ENCODE measurements around the gene IFT88.

The IFT88 gene

DNA sequence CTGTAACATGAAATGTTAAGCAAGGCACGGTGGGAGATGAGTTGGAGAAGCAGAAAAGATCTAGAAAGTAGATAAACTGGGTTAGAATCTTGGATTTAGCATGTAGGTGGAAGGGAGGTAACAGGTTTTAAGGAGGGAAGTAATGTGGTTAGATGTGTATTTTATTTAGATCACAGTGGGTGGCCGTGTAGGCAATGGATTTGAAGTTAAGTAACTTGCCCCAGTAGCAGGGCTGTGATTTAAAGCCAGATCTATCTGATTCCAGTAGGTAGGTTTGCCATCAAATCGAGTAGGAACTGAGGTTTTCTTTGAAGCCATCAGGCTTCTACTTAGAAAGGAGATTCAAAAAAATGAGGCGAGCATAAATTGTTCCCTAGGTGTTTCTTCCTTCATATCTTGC lies 86.0 kb downstream of the IFT88 start:
- TF ChIP-seq YY1 (IDR thresholded peaks at IDR 0.05; ENCODE audit: low read depth), result no peak
- TF ChIP-seq, protein P1, sequence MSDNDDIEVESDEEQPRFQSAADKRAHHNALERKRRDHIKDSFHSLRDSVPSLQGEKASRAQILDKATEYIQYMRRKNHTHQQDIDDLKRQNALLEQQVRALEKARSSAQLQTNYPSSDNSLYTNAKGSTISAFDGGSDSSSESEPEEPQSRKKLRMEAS (IDR thresholded peaks at IDR 0.05), result no peak
- TF ChIP-seq, protein P2, sequence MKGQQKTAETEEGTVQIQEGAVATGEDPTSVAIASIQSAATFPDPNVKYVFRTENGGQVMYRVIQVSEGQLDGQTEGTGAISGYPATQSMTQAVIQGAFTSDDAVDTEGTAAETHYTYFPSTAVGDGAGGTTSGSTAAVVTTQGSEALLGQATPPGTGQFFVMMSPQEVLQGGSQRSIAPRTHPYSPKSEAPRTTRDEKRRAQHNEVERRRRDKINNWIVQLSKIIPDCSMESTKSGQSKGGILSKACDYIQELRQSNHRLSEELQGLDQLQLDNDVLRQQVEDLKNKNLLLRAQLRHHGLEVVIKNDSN (IDR thresholded peaks at IDR 0.05), result no peak
- no peak for TF ChIP-seq FOXM1 (IDR thresholded peaks at IDR 0.05; ENCODE audit: borderline replicate concordance, low read depth)
- TF ChIP-seq EGR1 (IDR thresholded peaks at IDR 0.05), result no peak
- no peak for TF ChIP-seq TEAD4 (IDR thresholded peaks at IDR 0.05)

DNA sequence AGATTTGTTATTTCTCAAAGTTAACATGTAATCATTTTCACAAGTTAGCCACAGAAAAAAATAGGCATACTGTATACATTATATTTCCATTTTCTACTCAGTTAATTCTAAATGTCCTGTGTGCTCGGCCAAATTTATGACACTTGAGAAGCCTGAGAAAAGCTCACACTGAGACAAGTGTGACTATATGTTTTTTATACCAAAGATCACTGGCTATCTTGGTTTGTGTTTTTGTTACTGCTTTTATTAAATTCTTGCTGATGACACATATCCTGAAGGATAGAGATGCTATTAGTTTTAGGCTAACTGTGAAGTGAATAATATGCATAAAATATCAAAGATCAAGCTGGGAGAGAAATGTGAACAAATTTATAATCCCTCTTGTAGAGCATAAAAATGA lies 87.2 kb downstream of the IFT88 start:
- TF ChIP-seq, protein P1 (IDR thresholded peaks at IDR 0.05), result no peak
- TF ChIP-seq CREB1 (IDR thresholded peaks at IDR 0.05; ENCODE audit: low read depth) (no peak), TAF1 (IDR thresholded peaks at IDR 0.05; ENCODE audit: low read depth) (no peak), NFIC (IDR thresholded peaks at IDR 0.05) (no peak), ZBTB7A (IDR thresholded peaks at IDR 0.05; ENCODE audit: low read depth) (no peak), RAD21 (IDR thresholded peaks at IDR 0.05; ENCODE audit: low read depth) (no peak), EP300 (IDR thresholded peaks at IDR 0.05; ENCODE audit: borderline replicate concordance) (no peak), EGR1 (IDR thresholded peaks at IDR 0.05) (no peak), CEBPB (IDR thresholded peaks at IDR 0.05) (no peak), TEAD4 (IDR thresholded peaks at IDR 0.05) (no peak), FOXM1 (IDR thresholded peaks at IDR 0.05; ENCODE audit: borderline replicate concordance, low read depth) (no peak), TCF12 (IDR thresholded peaks at IDR 0.05; ENCODE audit: low read depth) (no peak), YY1 (IDR thresholded peaks at IDR 0.05; ENCODE audit: low read depth) (no peak)
- TF ChIP-seq, protein P3, sequence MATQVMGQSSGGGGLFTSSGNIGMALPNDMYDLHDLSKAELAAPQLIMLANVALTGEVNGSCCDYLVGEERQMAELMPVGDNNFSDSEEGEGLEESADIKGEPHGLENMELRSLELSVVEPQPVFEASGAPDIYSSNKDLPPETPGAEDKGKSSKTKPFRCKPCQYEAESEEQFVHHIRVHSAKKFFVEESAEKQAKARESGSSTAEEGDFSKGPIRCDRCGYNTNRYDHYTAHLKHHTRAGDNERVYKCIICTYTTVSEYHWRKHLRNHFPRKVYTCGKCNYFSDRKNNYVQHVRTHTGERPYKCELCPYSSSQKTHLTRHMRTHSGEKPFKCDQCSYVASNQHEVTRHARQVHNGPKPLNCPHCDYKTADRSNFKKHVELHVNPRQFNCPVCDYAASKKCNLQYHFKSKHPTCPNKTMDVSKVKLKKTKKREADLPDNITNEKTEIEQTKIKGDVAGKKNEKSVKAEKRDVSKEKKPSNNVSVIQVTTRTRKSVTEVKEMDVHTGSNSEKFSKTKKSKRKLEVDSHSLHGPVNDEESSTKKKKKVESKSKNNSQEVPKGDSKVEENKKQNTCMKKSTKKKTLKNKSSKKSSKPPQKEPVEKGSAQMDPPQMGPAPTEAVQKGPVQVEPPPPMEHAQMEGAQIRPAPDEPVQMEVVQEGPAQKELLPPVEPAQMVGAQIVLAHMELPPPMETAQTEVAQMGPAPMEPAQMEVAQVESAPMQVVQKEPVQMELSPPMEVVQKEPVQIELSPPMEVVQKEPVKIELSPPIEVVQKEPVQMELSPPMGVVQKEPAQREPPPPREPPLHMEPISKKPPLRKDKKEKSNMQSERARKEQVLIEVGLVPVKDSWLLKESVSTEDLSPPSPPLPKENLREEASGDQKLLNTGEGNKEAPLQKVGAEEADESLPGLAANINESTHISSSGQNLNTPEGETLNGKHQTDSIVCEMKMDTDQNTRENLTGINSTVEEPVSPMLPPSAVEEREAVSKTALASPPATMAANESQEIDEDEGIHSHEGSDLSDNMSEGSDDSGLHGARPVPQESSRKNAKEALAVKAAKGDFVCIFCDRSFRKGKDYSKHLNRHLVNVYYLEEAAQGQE (IDR thresholded peaks at IDR 0.05; ENCODE audit: low read depth), result no peak
- TF ChIP-seq, protein P2 (IDR thresholded peaks at IDR 0.05), result no peak

DNA sequence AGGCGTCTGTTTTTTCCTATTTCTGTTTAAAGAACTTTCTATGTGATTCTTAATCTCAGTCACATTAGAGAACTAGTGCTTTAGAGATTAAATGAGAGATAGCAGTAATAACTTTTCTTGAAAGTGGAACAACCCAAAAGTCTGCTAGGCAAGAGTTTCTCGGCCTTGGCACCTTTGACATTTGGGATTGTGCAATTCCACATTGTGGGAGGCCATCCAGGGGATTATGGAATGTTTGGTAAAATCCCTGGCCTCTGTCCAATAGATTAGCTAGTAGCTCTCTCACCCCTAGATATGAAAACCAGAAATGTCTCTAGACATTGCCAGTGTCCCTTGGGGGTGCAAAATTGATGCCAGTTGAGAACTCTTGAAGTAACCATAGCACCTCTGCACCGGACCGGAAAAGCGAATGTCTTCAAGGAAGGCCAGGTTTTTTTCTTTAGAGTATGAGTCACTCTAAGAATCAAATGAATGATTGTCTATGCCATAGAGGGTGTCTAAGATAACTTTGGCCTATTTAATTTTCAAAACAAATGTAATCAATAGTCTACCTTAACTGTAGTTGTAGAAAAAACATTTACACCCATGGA lies 91.6 kb downstream of the IFT88 start:
- peak; percentile 34; the same call in 1 of the 2 replicates for TF ChIP-seq CEBPB (IDR thresholded peaks at IDR 0.05)
- no peak for TF ChIP-seq ZBTB7A (IDR thresholded peaks at IDR 0.05; ENCODE audit: low read depth)
- TF ChIP-seq, protein P1 (IDR thresholded peaks at IDR 0.05), result no peak

DNA sequence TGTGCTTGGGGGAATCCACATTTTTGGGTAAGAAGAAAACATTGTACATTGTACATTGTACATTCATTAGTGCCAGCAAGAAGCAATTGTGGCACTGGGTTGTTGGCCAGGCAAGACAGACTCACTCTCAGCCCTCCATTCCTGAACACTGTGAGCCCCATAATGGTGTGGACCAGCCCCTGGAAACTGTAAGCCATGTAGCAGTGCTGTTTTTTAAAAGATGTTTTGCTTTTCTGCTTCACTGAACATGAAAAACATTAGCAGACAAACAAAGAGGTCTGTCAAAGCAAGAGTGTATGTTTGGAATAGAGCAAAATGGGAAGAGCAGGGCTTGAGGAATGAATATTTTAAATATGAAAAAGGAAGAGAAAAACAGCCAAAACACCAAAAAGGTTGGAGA lies 97.4 kb downstream of the IFT88 start:
- TF ChIP-seq RAD21 (IDR thresholded peaks at IDR 0.05; ENCODE audit: low read depth) (no peak), TEAD4 (IDR thresholded peaks at IDR 0.05) (no peak), NFIC (IDR thresholded peaks at IDR 0.05) (no peak), CEBPB (IDR thresholded peaks at IDR 0.05) (no peak)
- TF ChIP-seq, protein P3 (IDR thresholded peaks at IDR 0.05; ENCODE audit: low read depth), result no peak

DNA sequence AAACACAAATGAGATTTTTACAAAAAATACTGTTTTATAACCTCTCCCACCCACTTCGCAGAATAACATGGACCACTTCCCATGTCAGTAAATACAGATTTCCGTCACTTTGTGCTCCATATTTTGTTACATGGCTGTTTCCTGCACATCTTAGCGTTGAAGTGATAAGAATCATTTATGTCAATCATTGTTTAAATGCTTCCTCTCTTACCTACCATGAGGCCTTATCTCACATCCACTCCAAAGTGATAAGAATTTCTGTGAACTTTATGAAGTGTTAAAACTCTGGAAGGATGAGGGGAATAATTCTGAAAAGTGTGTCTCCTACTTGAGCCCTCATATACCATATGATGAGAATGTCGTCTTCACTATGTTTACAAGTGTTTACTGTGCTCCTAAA lies 100.0 kb downstream of the IFT88 start:
- TF ChIP-seq TAF1 (IDR thresholded peaks at IDR 0.05; ENCODE audit: low read depth) (no peak), EGR1 (IDR thresholded peaks at IDR 0.05) (no peak), YY1 (IDR thresholded peaks at IDR 0.05; ENCODE audit: low read depth) (no peak), ZBTB7A (IDR thresholded peaks at IDR 0.05; ENCODE audit: low read depth) (no peak), NFIC (IDR thresholded peaks at IDR 0.05) (no peak), RAD21 (IDR thresholded peaks at IDR 0.05; ENCODE audit: low read depth) (no peak), CEBPB (IDR thresholded peaks at IDR 0.05) (no peak), TEAD4 (IDR thresholded peaks at IDR 0.05) (no peak), FOXM1 (IDR thresholded peaks at IDR 0.05; ENCODE audit: borderline replicate concordance, low read depth) (no peak), CREB1 (IDR thresholded peaks at IDR 0.05; ENCODE audit: low read depth) (no peak), EP300 (IDR thresholded peaks at IDR 0.05; ENCODE audit: borderline replicate concordance) (no peak), TCF12 (IDR thresholded peaks at IDR 0.05; ENCODE audit: low read depth) (no peak)
- TF ChIP-seq, protein P3 (IDR thresholded peaks at IDR 0.05; ENCODE audit: low read depth), result no peak
- TF ChIP-seq, protein P1 (IDR thresholded peaks at IDR 0.05), result no peak
- TF ChIP-seq, protein P2 (IDR thresholded peaks at IDR 0.05), result no peak

Measured in Ishikawa (cell line).